Astrocyte (in vitro differentiated cells and primary cell): ENCODE measurements around the gene DCAKD. TPM values are rescaled to one million over a fixed set of nuclear protein-coding genes. Genes with fewer than 3 reads are reported as not detected.

Experiments
- DNase-seq: peaks from one replicate; pipeline ENCODE4 v3.0.0-alpha.2; 2010; ENCODE audit warnings: low read depth
- FAIRE-seq: peaks from 2 replicates; lab custom pipeline; 2011; peaks lifted over from hg19 to GRCh38; lab: Jason Lieb, UNC
- H2AFZ ChIP-seq: 2 replicates; pipeline ENCODE4 v1.6.0; 2012; ENCODE audit warnings: low read depth, low read length, inconsistent platforms
- H3K27ac ChIP-seq: 2 replicates; pipeline ENCODE4 v1.5.1; 2011; ENCODE audit warnings: low read depth, low read length, inconsistent platforms
- H3K27me3 ChIP-seq: 2 replicates; pipeline ENCODE4 v1.6.0; 2011; ENCODE audit warnings: low read length, inconsistent platforms; ENCODE audit not compliant: insufficient read depth
- H3K36me3 ChIP-seq: 2 replicates; pipeline ENCODE4 v1.5.1; 2011; ENCODE audit warnings: low read length, inconsistent platforms; ENCODE audit not compliant: insufficient read depth
- H3K4me1 ChIP-seq: 2 replicates; pipeline ENCODE4 v1.5.1; 2011; ENCODE audit warnings: low read length, inconsistent platforms; ENCODE audit not compliant: insufficient read depth
- H3K4me2 ChIP-seq: 2 replicates; pipeline ENCODE4 v1.6.0; 2012; ENCODE audit warnings: low read length, inconsistent platforms
- H3K4me3 ChIP-seq: 2 replicates; pipeline ENCODE4 v1.5.1; 2011; ENCODE audit warnings: low read depth, mild to moderate bottlenecking, low read length, inconsistent platforms; ENCODE audit not compliant: insufficient read depth
- H3K79me2 ChIP-seq: 2 replicates; pipeline ENCODE4 v1.6.0; 2012; ENCODE audit warnings: mild to moderate bottlenecking, low read length, inconsistent platforms; ENCODE audit not compliant: insufficient read depth
- H3K9ac ChIP-seq: 2 replicates; pipeline ENCODE4 v1.6.0; 2012; ENCODE audit warnings: mild to moderate bottlenecking, low read length, inconsistent platforms
- H3K9me3 ChIP-seq: 2 replicates; pipeline ENCODE4 v1.5.1; 2012; ENCODE audit warnings: low read depth, mild to moderate bottlenecking, low read length, inconsistent platforms; ENCODE audit not compliant: insufficient read depth
- H4K20me1 ChIP-seq: 2 replicates; pipeline ENCODE4 v1.6.0; 2012; ENCODE audit warnings: low read length, inconsistent platforms; ENCODE audit not compliant: insufficient read depth
- H3K27ac Mint-ChIP-seq: one replicate; pipeline ENCODE4 v1.8.0; 2021; ENCODE audit warnings: mild to moderate bottlenecking, mixed read lengths; ENCODE audit not compliant: unreplicated experiment
- H3K27me3 Mint-ChIP-seq: one replicate; pipeline ENCODE4 v1.8.0; 2021; ENCODE audit warnings: low read depth, mixed read lengths; ENCODE audit not compliant: unreplicated experiment
- H3K36me3 Mint-ChIP-seq: one replicate; pipeline ENCODE4 v1.8.0; 2021; ENCODE audit warnings: low read depth, mixed read lengths; ENCODE audit not compliant: unreplicated experiment
- H3K4me1 Mint-ChIP-seq: one replicate; pipeline ENCODE4 v1.8.0; 2021; ENCODE audit warnings: low read depth, mixed read lengths; ENCODE audit not compliant: unreplicated experiment
- H3K4me3 Mint-ChIP-seq: one replicate; pipeline ENCODE4 v1.8.0; 2021; ENCODE audit warnings: mild to moderate bottlenecking, moderate library complexity, mixed read lengths; ENCODE audit not compliant: unreplicated experiment
- H3K9me3 Mint-ChIP-seq: one replicate; pipeline ENCODE4 v1.8.0; 2021; ENCODE audit warnings: mild to moderate bottlenecking, mixed read lengths; ENCODE audit not compliant: unreplicated experiment
- EZH2 ChIP-seq: IDR thresholded peaks from 2 replicates; pipeline ENCODE4 v1.6.1; 2012; ENCODE audit warnings: mild to moderate bottlenecking, low read length, inconsistent platforms; ENCODE audit not compliant: insufficient read depth
- total RNA-seq: library from RNA; stranded (reverse); gene quantifications from 2 replicates; pipeline ENCODE4 v1.2.1, GENCODE V29; 2021
- TF ChIP-seq, protein P1 (sequence below): IDR thresholded peaks from 2 replicates; pipeline ENCODE4 v1.5.1; 2011; ENCODE audit warnings: low read depth, mild to moderate bottlenecking, inconsistent platforms, low read length, moderate library complexity; ENCODE audit not compliant: insufficient read depth

The DCAKD gene
- total RNA-seq, 1 donor from 2014 or later = 34.8 TPM

- no peaks in the 10 kb centered on the region for H3K9me3 ChIP-seq
- peaks cover 8% of the 10 kb centered on the region for H3K36me3 Mint-ChIP-seq
- DNase-seq (no peak), FAIRE-seq (no peak)
- H3K36me3 ChIP-seq = no peaks in the 10 kb centered on the region
- H3K9ac ChIP-seq = no peak overlapping the region
- peaks cover 9% of the 10 kb centered on the region for H3K4me1 ChIP-seq
- H3K4me1 Mint-ChIP-seq = peaks cover 18% of the 10 kb centered on the region
- H3K4me3 ChIP-seq = no peak overlapping the region
- peak overlapping the region; percentile 14 for H3K27ac Mint-ChIP-seq
- H3K27me3 Mint-ChIP-seq = no peaks in the 10 kb centered on the region
- TF ChIP-seq, protein P1, sequence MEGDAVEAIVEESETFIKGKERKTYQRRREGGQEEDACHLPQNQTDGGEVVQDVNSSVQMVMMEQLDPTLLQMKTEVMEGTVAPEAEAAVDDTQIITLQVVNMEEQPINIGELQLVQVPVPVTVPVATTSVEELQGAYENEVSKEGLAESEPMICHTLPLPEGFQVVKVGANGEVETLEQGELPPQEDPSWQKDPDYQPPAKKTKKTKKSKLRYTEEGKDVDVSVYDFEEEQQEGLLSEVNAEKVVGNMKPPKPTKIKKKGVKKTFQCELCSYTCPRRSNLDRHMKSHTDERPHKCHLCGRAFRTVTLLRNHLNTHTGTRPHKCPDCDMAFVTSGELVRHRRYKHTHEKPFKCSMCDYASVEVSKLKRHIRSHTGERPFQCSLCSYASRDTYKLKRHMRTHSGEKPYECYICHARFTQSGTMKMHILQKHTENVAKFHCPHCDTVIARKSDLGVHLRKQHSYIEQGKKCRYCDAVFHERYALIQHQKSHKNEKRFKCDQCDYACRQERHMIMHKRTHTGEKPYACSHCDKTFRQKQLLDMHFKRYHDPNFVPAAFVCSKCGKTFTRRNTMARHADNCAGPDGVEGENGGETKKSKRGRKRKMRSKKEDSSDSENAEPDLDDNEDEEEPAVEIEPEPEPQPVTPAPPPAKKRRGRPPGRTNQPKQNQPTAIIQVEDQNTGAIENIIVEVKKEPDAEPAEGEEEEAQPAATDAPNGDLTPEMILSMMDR = no peak
- no peak for TF ChIP-seq EZH2
- peak overlapping the region; percentile 10 for H3K4me2 ChIP-seq
- H2AFZ ChIP-seq = no peak overlapping the region
- H3K79me2 ChIP-seq = peaks cover 70% of the 10 kb centered on the region
- no peak overlapping the region for H3K27ac ChIP-seq
- no peaks in the 10 kb centered on the region for H3K9me3 Mint-ChIP-seq
- no peak overlapping the region for H3K4me3 Mint-ChIP-seq
- no peaks in the 10 kb centered on the region for H3K27me3 ChIP-seq
- H4K20me1 ChIP-seq = peaks cover 40% of the 10 kb centered on the region
Observed at GRCh38 chr17:45043813-45044540, 7.5 kb downstream of the DCAKD start.

GRCh38 chr17:45042346-45043120, 8.9 kb downstream of the DCAKD start:
- Histone ChIP-seq H3K79me2 (peaks cover 65% of the 10 kb centered on the region), H3K4me1 (peaks cover 10% of the 10 kb centered on the region), H3K36me3 (no peaks in the 10 kb centered on the region), H2AFZ (no peak overlapping the region), H3K4me3 (no peak overlapping the region), H4K20me1 (peaks cover 50% of the 10 kb centered on the region), H3K9ac (no peak overlapping the region), H3K4me2 (no peak overlapping the region), H3K27ac (no peak overlapping the region), H3K9me3 (no peaks in the 10 kb centered on the region), H3K27me3 (no peaks in the 10 kb centered on the region)
- no peak for DNase-seq
- Mint-ChIP-seq H3K27ac (no peak overlapping the region), H3K4me1 (peaks cover 19% of the 10 kb centered on the region), H3K36me3 (peaks cover 8% of the 10 kb centered on the region), H3K27me3 (no peaks in the 10 kb centered on the region), H3K9me3 (no peaks in the 10 kb centered on the region), H3K4me3 (no peak overlapping the region)
- FAIRE-seq = no peak
- TF ChIP-seq EZH2 = no peak
- TF ChIP-seq, protein P1 = no peak
